ENCODE data around the gene SMARCAD1. TPM values are rescaled to one million over a fixed set of nuclear protein-coding genes. Genes with fewer than 3 reads are reported as not detected.

Gene SMARCAD1
- total and polyA plus RNA-seq, 2 experiments from 2014 or later, result 23.8 to 86.2 TPM

DNA sequence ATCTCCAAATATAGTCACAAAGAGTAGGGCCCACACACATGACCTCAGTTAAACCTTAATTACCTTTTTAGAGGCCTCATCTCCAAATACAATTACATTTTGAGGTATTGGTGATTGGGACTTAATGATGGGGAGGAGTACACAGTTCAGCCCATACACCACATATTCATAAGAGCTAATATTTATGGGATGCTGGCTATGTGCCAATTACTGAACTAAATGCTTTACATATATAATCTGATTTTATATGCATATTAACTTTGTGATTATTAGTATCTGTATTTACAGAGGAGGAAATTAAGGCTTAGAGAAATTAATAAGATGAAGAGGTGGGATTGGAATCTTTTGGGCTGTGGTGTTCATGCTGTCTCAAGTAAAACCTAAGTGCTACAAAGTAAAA is 17.8 kb downstream of the SMARCAD1 start (continued):
- TF ChIP-seq, protein P1, sequence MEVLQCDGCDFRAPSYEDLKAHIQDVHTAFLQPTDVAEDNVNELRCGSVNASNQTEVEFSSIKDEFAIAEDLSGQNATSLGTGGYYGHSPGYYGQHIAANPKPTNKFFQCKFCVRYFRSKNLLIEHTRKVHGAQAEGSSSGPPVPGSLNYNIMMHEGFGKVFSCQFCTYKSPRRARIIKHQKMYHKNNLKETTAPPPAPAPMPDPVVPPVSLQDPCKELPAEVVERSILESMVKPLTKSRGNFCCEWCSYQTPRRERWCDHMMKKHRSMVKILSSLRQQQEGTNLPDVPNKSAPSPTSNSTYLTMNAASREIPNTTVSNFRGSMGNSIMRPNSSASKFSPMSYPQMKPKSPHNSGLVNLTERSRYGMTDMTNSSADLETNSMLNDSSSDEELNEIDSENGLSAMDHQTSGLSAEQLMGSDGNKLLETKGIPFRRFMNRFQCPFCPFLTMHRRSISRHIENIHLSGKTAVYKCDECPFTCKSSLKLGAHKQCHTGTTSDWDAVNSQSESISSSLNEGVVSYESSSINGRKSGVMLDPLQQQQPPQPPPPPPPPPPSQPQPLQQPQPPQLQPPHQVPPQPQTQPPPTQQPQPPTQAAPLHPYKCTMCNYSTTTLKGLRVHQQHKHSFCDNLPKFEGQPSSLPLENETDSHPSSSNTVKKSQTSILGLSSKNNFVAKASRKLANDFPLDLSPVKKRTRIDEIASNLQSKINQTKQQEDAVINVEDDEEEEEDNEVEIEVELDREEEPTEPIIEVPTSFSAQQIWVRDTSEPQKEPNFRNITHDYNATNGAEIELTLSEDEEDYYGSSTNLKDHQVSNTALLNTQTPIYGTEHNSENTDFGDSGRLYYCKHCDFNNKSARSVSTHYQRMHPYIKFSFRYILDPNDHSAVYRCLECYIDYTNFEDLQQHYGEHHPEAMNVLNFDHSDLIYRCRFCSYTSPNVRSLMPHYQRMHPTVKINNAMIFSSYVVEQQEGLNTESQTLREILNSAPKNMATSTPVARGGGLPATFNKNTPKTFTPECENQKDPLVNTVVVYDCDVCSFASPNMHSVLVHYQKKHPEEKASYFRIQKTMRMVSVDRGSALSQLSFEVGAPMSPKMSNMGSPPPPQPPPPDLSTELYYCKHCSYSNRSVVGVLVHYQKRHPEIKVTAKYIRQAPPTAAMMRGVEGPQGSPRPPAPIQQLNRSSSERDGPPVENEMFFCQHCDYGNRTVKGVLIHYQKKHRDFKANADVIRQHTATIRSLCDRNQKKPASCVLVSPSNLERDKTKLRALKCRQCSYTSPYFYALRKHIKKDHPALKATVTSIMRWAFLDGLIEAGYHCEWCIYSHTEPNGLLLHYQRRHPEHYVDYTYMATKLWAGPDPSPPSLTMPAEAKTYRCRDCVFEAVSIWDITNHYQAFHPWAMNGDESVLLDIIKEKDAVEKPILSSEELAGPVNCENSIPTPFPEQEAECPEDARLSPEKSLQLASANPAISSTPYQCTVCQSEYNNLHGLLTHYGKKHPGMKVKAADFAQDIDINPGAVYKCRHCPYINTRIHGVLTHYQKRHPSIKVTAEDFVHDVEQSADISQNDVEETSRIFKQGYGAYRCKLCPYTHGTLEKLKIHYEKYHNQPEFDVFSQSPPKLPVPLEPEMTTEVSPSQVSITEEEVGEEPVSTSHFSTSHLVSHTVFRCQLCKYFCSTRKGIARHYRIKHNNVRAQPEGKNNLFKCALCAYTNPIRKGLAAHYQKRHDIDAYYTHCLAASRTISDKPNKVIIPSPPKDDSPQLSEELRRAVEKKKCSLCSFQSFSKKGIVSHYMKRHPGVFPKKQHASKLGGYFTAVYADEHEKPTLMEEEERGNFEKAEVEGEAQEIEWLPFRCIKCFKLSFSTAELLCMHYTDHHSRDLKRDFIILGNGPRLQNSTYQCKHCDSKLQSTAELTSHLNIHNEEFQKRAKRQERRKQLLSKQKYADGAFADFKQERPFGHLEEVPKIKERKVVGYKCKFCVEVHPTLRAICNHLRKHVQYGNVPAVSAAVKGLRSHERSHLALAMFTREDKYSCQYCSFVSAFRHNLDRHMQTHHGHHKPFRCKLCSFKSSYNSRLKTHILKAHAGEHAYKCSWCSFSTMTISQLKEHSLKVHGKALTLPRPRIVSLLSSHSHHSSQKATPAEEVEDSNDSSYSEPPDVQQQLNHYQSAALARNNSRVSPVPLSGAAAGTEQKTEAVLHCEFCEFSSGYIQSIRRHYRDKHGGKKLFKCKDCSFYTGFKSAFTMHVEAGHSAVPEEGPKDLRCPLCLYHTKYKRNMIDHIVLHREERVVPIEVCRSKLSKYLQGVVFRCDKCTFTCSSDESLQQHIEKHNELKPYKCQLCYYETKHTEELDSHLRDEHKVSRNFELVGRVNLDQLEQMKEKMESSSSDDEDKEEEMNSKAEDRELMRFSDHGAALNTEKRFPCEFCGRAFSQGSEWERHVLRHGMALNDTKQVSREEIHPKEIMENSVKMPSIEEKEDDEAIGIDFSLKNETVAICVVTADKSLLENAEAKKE (CRISPR knock-in tag; IDR thresholded peaks at IDR 0.05), result no peak
- TF ChIP-seq, protein P2, sequence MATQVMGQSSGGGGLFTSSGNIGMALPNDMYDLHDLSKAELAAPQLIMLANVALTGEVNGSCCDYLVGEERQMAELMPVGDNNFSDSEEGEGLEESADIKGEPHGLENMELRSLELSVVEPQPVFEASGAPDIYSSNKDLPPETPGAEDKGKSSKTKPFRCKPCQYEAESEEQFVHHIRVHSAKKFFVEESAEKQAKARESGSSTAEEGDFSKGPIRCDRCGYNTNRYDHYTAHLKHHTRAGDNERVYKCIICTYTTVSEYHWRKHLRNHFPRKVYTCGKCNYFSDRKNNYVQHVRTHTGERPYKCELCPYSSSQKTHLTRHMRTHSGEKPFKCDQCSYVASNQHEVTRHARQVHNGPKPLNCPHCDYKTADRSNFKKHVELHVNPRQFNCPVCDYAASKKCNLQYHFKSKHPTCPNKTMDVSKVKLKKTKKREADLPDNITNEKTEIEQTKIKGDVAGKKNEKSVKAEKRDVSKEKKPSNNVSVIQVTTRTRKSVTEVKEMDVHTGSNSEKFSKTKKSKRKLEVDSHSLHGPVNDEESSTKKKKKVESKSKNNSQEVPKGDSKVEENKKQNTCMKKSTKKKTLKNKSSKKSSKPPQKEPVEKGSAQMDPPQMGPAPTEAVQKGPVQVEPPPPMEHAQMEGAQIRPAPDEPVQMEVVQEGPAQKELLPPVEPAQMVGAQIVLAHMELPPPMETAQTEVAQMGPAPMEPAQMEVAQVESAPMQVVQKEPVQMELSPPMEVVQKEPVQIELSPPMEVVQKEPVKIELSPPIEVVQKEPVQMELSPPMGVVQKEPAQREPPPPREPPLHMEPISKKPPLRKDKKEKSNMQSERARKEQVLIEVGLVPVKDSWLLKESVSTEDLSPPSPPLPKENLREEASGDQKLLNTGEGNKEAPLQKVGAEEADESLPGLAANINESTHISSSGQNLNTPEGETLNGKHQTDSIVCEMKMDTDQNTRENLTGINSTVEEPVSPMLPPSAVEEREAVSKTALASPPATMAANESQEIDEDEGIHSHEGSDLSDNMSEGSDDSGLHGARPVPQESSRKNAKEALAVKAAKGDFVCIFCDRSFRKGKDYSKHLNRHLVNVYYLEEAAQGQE (IDR thresholded peaks at IDR 0.05; ENCODE audit: unreplicated experiment), result no peak
- no peak for TF ChIP-seq POLR2AphosphoS5 (IDR thresholded peaks at IDR 0.05; ENCODE audit: low read depth)
- TF ChIP-seq ZNF331 (CRISPR knock-in tag; IDR thresholded peaks at IDR 0.05; ENCODE audit: low read depth), result no peak

DNA sequence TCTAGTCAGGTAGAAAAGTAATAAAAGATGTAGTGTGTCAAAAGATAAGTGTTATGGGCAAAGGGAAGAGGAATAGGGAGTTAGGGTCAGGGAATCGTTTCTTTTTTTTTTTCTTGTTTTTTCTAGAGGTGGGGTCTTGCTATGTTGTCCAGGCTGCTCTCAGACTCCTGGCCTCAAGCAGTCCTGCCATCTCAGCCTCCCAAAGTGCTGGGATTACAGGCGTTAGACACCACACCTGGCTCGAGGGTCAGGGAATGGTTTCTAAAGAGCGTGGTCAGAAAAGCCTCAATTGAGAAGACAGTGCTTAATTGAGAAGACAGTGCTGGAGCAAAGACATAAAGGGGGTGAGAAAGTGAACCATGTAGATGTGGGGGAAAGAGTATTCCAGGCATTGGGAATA is 19.1 kb downstream of the SMARCAD1 start:
- Histone ChIP-seq H4K20me1 (replicated peaks; ENCODE audit: insufficient read depth) (peaks cover 18% of the 10 kb centered on the region), H3K9me2 (ENCODE audit: insufficient read depth) (no peaks in the 10 kb centered on the region), H3K4me1 (ENCODE audit: insufficient read depth) (no peaks in the 10 kb centered on the region), H3K36me3 (ENCODE audit: insufficient read depth) (peaks cover 8% of the 10 kb centered on the region; the same call in 1 of the 2 replicates), H2AFZ (no peak overlapping the region), H3K79me2 (replicated peaks; ENCODE audit: insufficient read depth) (peaks cover 97% of the 10 kb centered on the region), H3F3A (replicated peaks; ENCODE audit: low read depth) (no peaks in the 10 kb centered on the region), H3K27ac (ENCODE audit: low read depth) (no peak overlapping the region), H3K4me3 (no peak overlapping the region), H3K27me3 (ENCODE audit: insufficient read depth) (no peaks in the 10 kb centered on the region), H3K4me2 (no peak overlapping the region)
- ATAC-seq, result no peak
- Mint-ChIP-seq H3K27me3 (ENCODE audit: insufficient read depth, low read depth, poor library complexity) (no peaks in the 10 kb centered on the region), H3K36me3 (ENCODE audit: low read depth) (peaks cover 33% of the 10 kb centered on the region), H3K9me3 (no peaks in the 10 kb centered on the region), H3K4me3 (no peak overlapping the region), H3K27ac (no peak overlapping the region), H3K4me1 (no peaks in the 10 kb centered on the region)
- no peak for DNase-seq (ENCODE audit: low spot score)
- TF ChIP-seq, protein P3, sequence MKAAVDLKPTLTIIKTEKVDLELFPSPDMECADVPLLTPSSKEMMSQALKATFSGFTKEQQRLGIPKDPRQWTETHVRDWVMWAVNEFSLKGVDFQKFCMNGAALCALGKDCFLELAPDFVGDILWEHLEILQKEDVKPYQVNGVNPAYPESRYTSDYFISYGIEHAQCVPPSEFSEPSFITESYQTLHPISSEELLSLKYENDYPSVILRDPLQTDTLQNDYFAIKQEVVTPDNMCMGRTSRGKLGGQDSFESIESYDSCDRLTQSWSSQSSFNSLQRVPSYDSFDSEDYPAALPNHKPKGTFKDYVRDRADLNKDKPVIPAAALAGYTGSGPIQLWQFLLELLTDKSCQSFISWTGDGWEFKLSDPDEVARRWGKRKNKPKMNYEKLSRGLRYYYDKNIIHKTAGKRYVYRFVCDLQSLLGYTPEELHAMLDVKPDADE (IDR thresholded peaks at IDR 0.05), result no peak
- TF ChIP-seq POLR2AphosphoS5 (IDR thresholded peaks at IDR 0.05; ENCODE audit: low read depth) (no peak), EZH2 (IDR thresholded peaks at IDR 0.05; ENCODE audit: low read depth, unreplicated experiment) (no peak), STAT1 (IDR thresholded peaks at IDR 0.05; ENCODE audit: unreplicated experiment) (no peak), ZNF331 (CRISPR knock-in tag; IDR thresholded peaks at IDR 0.05; ENCODE audit: low read depth) (no peak), ZNF114 (CRISPR knock-in tag; IDR thresholded peaks at IDR 0.05) (no peak)
- TF ChIP-seq, protein P4, sequence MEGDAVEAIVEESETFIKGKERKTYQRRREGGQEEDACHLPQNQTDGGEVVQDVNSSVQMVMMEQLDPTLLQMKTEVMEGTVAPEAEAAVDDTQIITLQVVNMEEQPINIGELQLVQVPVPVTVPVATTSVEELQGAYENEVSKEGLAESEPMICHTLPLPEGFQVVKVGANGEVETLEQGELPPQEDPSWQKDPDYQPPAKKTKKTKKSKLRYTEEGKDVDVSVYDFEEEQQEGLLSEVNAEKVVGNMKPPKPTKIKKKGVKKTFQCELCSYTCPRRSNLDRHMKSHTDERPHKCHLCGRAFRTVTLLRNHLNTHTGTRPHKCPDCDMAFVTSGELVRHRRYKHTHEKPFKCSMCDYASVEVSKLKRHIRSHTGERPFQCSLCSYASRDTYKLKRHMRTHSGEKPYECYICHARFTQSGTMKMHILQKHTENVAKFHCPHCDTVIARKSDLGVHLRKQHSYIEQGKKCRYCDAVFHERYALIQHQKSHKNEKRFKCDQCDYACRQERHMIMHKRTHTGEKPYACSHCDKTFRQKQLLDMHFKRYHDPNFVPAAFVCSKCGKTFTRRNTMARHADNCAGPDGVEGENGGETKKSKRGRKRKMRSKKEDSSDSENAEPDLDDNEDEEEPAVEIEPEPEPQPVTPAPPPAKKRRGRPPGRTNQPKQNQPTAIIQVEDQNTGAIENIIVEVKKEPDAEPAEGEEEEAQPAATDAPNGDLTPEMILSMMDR (conservative IDR thresholded peaks at IDR 0.05; ENCODE audit: low read depth in 2 of 2), result no peak

Measured in GM23338 (cell line).